G401.6 (cell line): ENCODE measurements around the gene ZNF564.
A peak's percentile ranks its signal among the peaks of the same experiment; 100 is the strongest.
"Not testable (repeated sequence)": the region's sequence is repeated elsewhere in the genome, so short reads cannot be mapped to it uniquely, and the experiment has no call there.

Source experiments
- FAIRE-seq: peaks from 2 replicates; lab custom pipeline; 2012; peaks lifted over from hg19 to GRCh38; lab: Jason Lieb, UNC

ZNF564 gene

DNA sequence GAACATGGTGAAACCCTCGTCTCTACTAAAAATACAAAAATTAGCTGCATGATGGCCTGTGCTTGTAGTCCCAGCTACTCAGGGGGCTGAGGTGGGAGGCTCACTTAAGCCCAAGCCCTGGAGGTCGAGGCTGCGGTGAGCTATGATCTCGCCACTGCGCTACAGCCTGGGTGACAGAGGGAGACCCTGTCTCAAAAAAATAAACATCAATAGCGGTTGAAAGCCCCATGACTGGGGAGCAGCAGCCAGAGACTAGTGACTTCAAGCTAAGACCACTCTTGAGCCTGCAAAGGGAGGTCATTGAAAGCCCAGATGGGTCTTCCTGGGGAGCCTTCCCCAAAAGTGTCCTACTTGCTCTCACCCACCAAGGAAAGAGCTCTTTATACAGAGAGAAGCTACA is 54.8 kb downstream of the ZNF564 start:
- no peak for FAIRE-seq

DNA sequence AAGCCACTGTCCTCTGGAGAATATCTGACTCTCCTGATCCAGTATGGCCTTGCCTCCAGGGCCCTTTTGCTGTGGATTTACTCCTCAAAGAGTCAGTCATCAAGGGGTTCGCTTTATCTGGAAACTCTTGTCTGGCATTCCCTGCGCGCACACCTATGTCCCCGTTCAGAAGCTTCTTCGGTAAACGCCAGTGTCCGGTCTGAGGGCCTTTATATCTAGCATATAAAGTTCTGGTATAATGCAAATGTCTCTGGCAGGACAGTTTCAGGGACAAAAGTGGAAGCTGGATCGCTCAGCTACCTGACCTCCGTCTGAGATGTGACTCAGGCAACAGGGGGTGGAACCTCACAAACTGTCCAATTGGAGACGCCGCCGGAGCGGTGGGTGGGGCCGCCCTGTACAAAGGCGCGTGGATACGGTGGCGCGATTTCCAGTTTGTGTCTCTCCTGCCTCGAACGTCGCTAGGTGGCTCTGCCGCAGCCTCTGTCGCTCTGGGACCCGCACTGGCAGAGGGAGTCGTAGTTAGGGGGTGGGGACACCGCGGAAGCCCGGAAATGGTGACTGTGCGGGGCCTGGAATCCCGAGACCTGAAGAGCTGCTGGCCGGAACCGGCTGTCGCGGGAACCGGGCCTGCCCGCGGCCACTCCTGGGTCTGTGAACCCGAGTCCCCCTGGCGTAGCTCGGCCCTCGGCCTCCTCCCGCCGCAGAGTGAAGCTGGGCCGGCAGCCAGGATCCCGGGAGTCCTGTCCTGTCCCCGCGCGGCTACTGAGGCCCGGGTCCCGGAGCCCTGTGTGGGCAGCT is 56.1 kb downstream of the ZNF564 start:
- FAIRE-seq = no peak

DNA sequence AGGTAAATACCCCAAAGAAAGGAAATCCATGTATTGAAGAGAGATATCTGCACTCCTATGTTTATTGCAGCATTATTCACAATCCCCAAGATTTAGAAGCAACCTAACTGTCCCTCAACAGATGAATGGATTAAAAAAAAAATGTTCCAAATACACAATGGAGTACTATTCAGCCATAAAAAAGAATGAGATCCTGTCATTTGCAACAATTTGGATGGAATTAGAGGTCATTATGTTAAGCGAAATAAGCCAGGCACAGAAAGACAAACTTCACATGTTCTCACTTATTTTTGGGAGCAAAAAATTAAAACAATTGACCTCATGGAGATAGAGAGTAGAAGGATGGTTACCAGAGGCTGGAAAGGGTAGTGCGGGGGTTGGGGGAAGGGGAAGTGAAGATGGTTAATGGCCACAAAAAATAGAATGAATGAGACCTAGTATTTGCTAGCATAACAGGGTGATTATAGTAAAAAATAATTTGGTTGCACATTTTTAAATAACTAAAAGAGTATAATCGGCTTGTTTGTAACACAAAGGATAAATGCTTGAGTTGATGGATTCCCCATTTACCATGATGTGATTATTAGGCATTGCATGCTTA is 56.9 kb downstream of the ZNF564 start:
- no peak for FAIRE-seq

DNA sequence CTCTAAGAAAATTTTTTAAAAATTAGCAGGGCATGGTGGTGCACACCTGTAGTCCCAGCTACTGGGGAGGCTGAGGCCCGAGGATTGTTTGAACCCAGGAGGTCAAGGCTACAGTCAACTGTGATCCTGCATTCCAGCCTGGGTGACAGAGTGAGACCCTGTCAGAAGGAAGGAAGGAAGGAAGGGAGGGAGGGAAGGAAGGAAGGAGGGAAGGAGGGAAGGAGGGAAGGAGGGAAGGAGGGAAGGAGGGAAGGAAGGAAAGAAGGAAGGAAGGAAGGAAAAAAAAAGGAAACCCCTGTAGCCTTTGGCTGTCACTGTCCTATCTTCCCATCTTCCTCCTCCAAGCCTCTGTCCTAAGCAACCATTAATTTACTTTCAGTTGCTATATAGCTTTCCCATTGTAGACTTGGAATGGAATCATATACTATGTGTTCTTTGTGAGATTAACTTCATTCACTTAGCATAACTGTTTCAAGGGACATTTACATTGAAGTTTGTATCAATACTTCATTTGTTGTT is 65.0 kb downstream of the ZNF564 start:
- FAIRE-seq = not testable (repeated sequence)

DNA sequence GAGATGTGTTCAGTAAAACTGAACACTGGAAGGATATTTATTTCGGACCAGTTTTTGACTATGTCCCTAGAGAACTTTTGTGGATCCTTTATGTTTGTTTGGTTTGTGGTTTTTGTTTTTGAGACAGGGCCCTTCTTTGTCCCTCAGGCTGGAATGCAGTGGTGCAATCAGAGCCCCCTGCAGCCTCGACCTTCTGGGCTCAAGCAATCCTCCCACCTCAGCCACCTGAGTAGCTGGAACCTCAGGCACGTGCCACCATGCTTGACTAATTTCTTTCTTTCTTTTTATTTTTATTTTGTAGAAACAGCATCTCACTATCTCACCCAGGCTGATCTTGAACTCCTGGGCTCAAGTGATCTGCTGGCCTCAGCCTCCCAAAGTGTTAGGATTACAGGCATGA is 65.7 kb downstream of the ZNF564 start:
- no peak for FAIRE-seq

DNA sequence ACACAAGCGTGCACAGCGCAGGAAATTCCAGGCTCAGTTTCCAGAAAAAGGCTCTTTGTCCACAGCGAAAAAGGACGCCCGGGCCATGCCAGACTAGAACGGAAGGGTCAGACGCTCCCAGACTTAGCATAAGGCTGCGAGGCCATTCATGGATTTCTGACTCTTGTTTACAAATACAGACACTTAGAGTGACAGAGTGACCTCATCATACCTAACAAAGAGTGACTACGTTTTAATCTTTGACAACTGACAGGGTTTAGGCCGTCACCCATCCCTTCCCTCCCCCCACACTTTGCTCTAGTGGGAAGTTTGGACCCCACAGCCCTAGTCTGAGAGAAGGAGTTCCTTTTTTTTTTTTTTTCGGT is 66.2 kb downstream of the ZNF564 start:
- no peak for FAIRE-seq

DNA sequence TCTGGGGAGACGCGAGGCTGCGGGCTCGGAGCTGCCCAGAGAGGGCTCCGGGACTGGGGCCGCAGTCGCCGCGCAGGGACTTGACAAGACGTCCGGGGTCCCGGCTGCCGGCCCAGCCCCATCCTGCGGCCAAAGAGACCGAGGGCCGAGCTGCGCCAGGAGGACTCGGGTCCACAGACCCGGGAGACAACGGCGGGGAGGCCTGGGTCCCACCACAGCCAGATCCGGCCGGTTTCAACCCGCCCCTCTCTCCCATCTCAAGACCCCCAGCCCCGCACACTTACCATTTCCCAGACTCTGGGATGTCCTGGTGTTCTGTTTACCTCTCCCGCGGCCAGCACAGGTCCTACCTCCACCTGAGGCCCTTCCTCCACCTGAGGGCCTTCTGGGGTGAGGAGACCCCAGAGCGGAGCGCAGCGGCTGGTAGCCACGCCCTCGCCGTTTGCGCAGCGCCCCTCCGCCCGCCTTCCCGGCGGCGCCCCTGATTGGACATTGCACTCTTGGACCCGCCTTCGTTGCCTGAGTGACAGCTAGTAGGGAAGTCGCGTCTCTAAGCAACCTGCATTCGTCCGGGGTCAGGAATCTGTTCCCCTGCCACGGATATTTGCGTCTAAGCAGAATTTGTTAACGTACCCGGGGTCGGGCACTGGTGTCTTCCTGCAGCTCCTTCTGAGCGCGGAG is 66.8 kb downstream of the ZNF564 start, which contains the start of gene ZNF709:
ZNF709 (minus strand) TSS at position 446 of the 681 bp plus-strand sequence; CDS start at position 287, 159 bp downstream.
- FAIRE-seq = peak; percentile 91

DNA sequence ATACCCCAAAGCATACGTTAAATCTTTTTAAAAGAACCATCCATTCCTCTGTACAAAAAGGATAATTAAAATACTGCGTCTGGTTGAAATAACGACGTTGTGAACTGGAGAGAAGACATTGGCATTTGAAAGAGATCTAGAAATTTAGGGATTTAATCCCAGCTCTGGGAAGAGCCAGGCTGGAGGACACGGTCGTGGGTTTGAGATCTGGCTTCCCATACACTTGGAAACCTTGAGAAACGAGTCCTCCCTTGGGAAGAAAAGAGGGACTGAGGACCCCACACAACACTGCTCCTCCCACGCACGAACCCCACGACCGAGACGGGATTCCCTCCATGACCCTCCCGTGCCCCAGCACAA is 67.3 kb downstream of the ZNF564 start:
- no peak for FAIRE-seq

DNA sequence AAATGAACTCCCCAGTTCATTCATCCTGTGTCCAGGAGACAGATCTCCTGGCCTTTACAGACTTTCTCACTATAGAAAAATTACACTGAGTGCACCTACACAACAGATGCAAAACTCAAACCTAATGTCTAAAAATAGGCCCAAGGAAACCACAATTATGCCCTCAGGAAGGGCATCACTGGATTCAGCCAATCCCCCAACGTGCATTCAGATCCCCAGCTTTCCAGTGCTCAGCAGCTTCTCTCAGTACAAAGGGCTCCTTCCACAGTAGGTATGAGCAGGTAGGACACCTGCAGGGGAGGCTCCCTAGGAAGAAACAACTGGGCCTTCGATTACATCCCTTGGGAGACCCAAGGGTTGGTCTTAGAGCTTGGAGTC is 68.8 kb downstream of the ZNF564 start:
- FAIRE-seq = no peak

DNA sequence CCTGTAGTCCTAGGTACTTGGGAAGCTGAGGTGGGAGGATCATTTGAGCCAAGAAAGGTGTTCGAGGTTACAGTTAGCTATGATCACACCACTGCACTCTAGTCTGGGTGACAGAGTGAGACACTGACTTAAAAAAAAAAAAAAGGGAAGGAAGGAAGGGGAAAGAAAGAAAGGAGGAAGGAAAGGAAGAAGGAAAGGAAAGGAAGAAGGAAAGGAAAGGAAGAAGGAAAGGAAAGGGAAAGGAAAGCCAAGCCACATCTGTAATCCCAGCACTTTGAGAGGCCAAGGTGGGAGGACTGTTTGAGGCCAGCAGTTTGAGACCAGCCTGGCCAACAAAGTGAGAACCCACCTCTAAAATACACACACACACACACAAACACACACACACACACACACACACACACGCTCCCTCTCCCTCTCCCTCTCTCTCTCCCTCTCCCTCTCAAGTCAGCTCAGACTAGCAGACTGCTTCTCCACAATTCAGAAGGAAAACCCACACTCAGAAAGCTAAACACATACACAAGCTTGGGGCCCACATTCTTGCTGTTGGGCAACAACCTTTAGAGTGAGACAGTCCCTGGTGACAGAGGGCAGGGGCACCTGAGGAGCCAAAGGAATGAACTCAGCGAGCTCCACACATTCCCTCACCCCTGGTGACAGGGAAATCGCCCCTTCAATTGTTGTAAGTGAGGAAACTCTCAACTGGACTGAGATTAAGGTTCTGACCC is 69.3 kb downstream of the ZNF564 start:
- no peak for FAIRE-seq

DNA sequence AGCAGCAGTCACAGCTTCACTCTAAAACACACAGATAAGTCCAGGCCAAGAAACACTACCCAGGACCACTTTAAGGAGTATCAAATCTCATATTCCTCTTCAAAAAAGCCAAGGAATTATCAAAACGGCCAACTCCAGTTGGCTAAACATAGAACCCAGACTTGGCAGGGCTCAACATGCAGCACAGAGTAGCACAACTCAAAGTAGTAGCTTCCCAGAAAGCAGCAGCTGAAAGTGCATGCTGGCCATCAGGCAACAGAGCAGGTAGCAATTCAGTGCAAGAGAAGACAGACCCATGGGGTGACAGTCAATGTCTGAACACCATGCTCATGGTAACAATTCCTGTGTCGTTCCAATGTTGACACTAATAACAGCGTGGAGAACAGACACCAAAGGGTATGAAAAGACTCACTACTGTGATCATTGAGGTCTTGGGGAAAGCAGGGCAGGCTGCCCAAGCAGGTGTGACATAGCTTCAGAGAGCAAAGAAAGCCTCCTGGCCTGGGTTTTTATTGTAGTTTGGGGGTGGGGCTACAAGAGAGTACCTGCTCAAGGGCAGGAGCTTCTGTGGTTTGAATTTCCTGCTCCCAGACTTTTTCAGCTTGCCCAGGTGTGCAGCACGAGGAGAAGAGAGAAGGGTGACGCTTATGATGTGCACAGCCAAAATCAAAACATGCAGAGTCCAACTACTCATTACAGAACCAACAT is 72.9 kb downstream of the ZNF564 start:
- no peak for FAIRE-seq
